Mesodermal cell (in vitro differentiated cells): ENCODE measurements around the gene NR5A2.
A peak's percentile ranks its signal among the peaks of the same experiment; 100 is the strongest.

ENCODE experiments used
- H3K27ac ChIP-seq: 2 replicates; pipeline ENCODE4 v1.7.0; 2013; ENCODE audit warnings: mild to moderate bottlenecking, low read depth, low read length, moderate library complexity; ENCODE audit not compliant: severe bottlenecking
- H3K36me3 ChIP-seq: 2 replicates; pipeline ENCODE4 v1.7.1; 2013; ENCODE audit warnings: mild to moderate bottlenecking, low read length, moderate library complexity; ENCODE audit not compliant: control insufficient read depth, insufficient read depth
- H3K4me1 ChIP-seq: one replicate; pipeline ENCODE4 v1.7.1; 2013; ENCODE audit warnings: mild to moderate bottlenecking, low read length; ENCODE audit not compliant: insufficient read depth, control insufficient read depth, poor library complexity, severe bottlenecking
- H3K4me3 ChIP-seq: 2 replicates; pipeline ENCODE4 v1.7.0; 2013; ENCODE audit warnings: low read length, control low read depth, mild to moderate bottlenecking; ENCODE audit not compliant: insufficient read depth, poor library complexity, severe bottlenecking; ENCODE audit errors: extremely low read depth
- H3K9me3 ChIP-seq: 2 replicates; pipeline ENCODE4 v1.7.1; 2013; ENCODE audit warnings: mild to moderate bottlenecking, low read length, moderate library complexity; ENCODE audit not compliant: control insufficient read depth
- WGBS, 2 experiments: methylation state at CpG; one replicate each; pipeline ENCODE4 v1.1.5; 2013; ENCODE audit warnings: missing lambda C conversion rate in 2 of 2; ENCODE audit not compliant: insufficient coverage in 2 of 2; 5-methylcytosine and 5-hydroxymethylcytosine counted together

Gene NR5A2

GRCh38 chr1:200042119-200042551, 14.6 kb downstream of the NR5A2 start:
- Histone ChIP-seq H3K36me3 (no peaks in the 10 kb centered on the region), H3K4me3 (peak overlapping the region; percentile 38)

GRCh38 chr1:200042552-200043335, 15.2 kb downstream of the NR5A2 start:
- Histone ChIP-seq H3K27ac (no peak overlapping the region), H3K4me3 (peak overlapping the region; percentile 38), H3K4me1 (peaks cover 7% of the 10 kb centered on the region), H3K9me3 (no peaks in the 10 kb centered on the region), H3K36me3 (no peaks in the 10 kb centered on the region)
- WGBS, 2 experiments = 0 to 1% methylated on average over 29 to 34 of the region's 48 CpGs

More at GRCh38 chr1:200042119-200042551, 14.6 kb downstream of the NR5A2 start:
- WGBS, 2 experiments = 0% methylated on average over 5 to 6 of the region's 22 CpGs
- Histone ChIP-seq H3K4me1 (peaks cover 7% of the 10 kb centered on the region), H3K9me3 (no peaks in the 10 kb centered on the region), H3K27ac (no peak overlapping the region)

GRCh38 chr1:200043336-200043668, 15.8 kb downstream of the NR5A2 start:
- peaks cover 7% of the 10 kb centered on the region for H3K4me1 ChIP-seq
- 80% methylated on average over 1 of the region's 3 CpGs for WGBS, 2 experiments
- no peaks in the 10 kb centered on the region for H3K9me3 ChIP-seq
- H3K4me3 ChIP-seq = no peak overlapping the region
- H3K27ac ChIP-seq = no peak overlapping the region
- H3K36me3 ChIP-seq = no peaks in the 10 kb centered on the region

GRCh38 chr1:200046115-200046514, 18.6 kb downstream of the NR5A2 start:
- H3K36me3 ChIP-seq = no peaks in the 10 kb centered on the region
- no peaks in the 10 kb centered on the region for H3K9me3 ChIP-seq
- no peak overlapping the region for H3K27ac ChIP-seq
- 90 to 100% methylated on average over 1 of the region's 2 CpGs for WGBS, 2 experiments
- peaks cover 3% of the 10 kb centered on the region for H3K4me1 ChIP-seq
- no peak overlapping the region for H3K4me3 ChIP-seq

- Histone ChIP-seq H3K36me3 (no peaks in the 10 kb centered on the region), H3K4me1 (peaks cover 3% of the 10 kb centered on the region), H3K4me3 (no peak overlapping the region), H3K27ac (no peak overlapping the region), H3K9me3 (no peaks in the 10 kb centered on the region)
- 40 to 43% methylated on average over 3 to 4 of the region's 5 CpGs for WGBS, 2 experiments
Measured at GRCh38 chr1:200048244-200048643, 20.7 kb downstream of the NR5A2 start.

GRCh38 chr1:200049810-200050209, 22.3 kb downstream of the NR5A2 start:
- H3K4me3 ChIP-seq = no peak overlapping the region
- H3K9me3 ChIP-seq = no peaks in the 10 kb centered on the region
- H3K36me3 ChIP-seq = no peaks in the 10 kb centered on the region
- no peak overlapping the region for H3K27ac ChIP-seq
- peaks cover 3% of the 10 kb centered on the region for H3K4me1 ChIP-seq
- 88 to 93% methylated on average over 5 of the region's 7 CpGs for WGBS, 2 experiments

- Histone ChIP-seq H3K9me3 (no peaks in the 10 kb centered on the region), H3K27ac (no peak overlapping the region), H3K4me1 (peaks cover 3% of the 10 kb centered on the region), H3K4me3 (no peak overlapping the region), H3K36me3 (no peaks in the 10 kb centered on the region)
- 100% methylated on average over 1 of the region's 4 CpGs; no CpG with 5 or more reads in 1 of the 2 experiments for WGBS, 2 experiments
Measured at GRCh38 chr1:200051620-200052019, 24.1 kb downstream of the NR5A2 start.

GRCh38 chr1:200053091-200053490, 25.6 kb downstream of the NR5A2 start:
- Histone ChIP-seq H3K9me3 (no peaks in the 10 kb centered on the region), H3K36me3 (no peaks in the 10 kb centered on the region), H3K4me1 (peaks cover 3% of the 10 kb centered on the region), H3K27ac (no peak overlapping the region), H3K4me3 (no peak overlapping the region)
- WGBS, 2 experiments = no CpG with 5 or more reads among the region's 2 CpGs

- H3K27ac ChIP-seq = no peak overlapping the region
- H3K36me3 ChIP-seq = no peaks in the 10 kb centered on the region
- H3K9me3 ChIP-seq = no peaks in the 10 kb centered on the region
- 87 to 94% methylated on average over 5 to 8 of the region's 8 CpGs for WGBS, 2 experiments
- H3K4me1 ChIP-seq = peaks cover 3% of the 10 kb centered on the region
- H3K4me3 ChIP-seq = no peak overlapping the region
Measured at GRCh38 chr1:200053646-200054045, 26.1 kb downstream of the NR5A2 start.

GRCh38 chr1:200058341-200058740, 30.8 kb downstream of the NR5A2 start:
- 94 to 95% methylated on average over 11 of the region's 15 CpGs for WGBS, 2 experiments

GRCh38 chr1:200062143-200062542, 34.6 kb downstream of the NR5A2 start:
- H3K27ac ChIP-seq = no peak overlapping the region
- 80% methylated on average over 1 of the region's 2 CpGs; no CpG with 5 or more reads in 1 of the 2 experiments for WGBS, 2 experiments
- no peak overlapping the region for H3K4me3 ChIP-seq
- H3K36me3 ChIP-seq = no peaks in the 10 kb centered on the region
- H3K9me3 ChIP-seq = no peaks in the 10 kb centered on the region
- H3K4me1 ChIP-seq = no peaks in the 10 kb centered on the region

More at GRCh38 chr1:200058341-200058740, 30.8 kb downstream of the NR5A2 start:
- no peaks in the 10 kb centered on the region for H3K36me3 ChIP-seq
- no peaks in the 10 kb centered on the region for H3K9me3 ChIP-seq
- H3K4me1 ChIP-seq = no peaks in the 10 kb centered on the region
- no peak overlapping the region for H3K27ac ChIP-seq
- H3K4me3 ChIP-seq = no peak overlapping the region
